Measurements from ENCODE around the gene PSMD1.

GRCh38 chr2:231115651-231116050 is 59.0 kb downstream of the PSMD1 start:
- TF ChIP-seq BHLHE40 (IDR thresholded peaks at IDR 0.05; ENCODE audit: borderline replicate concordance) (no peak), SUZ12 (IDR thresholded peaks at IDR 0.05) (no peak), FOXM1 (IDR thresholded peaks at IDR 0.05; ENCODE audit: borderline replicate concordance) (no peak), PKNOX1 (IDR thresholded peaks at IDR 0.05) (no peak)

Measured in HEK293T (cell line).